Measurements from ENCODE around the gene MKKS.

MKKS gene

GRCh38 chr20:10433623-10434466 is at the start of gene MKKS:
TSS of gene MKKS (minus strand) at chr20:10434222. CDS start at chr20:10413514, 20,708 bp downstream.
- H3K4me3 ChIP-seq (ENCODE audit: low read depth, low read length) = peak within 1 kb of the TSS; percentile 87

- no peak overlapping the region for H3K4me3 ChIP-seq (ENCODE audit: low read depth, low read length)
Measured at GRCh38 chr20:10483691-10484090, 49.7 kb upstream of the MKKS start.

DNA sequence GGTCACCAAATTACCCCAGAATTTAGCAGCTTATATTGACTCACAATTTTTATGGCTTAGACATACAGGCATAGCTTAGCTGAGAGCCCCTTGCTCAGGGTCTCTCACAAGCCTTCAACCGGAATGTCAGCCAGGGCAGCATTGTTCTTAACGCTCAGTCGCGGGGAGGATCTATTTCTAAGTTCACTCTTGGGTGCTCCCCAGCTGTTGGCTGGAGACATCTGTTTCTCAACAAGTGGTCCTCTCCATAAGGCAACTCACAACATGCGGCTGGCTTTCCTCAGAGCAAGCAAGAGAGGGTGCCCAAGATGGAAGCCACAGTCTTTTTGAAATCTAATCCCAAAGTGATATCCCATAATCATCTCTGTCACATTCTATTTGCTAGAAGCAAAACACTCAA is 47.7 kb upstream of the MKKS start:
- no peak overlapping the region for H3K4me3 ChIP-seq (ENCODE audit: low read depth, low read length)

DNA sequence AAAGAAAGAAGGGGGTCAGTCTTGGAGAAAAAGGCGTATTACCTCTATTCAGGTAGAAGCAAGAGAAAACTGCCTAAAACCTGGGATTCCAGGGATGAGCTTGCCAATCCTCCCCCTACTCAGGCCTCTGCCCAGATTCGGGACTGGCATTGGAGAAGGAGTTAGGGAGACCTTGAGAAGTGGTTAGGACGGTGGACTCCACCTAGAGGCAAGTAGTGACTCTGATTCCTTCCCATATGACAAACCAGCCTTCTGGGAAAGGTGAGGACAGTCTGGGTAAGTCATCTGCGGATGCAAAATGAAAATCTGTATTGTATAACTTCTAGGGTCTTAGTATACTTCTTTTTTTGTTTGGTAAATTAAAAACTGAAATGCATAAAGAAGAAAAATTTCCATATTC is 44.9 kb upstream of the MKKS start:
- no peak overlapping the region for H3K4me3 ChIP-seq (ENCODE audit: low read depth, low read length)

- H3K4me3 ChIP-seq (ENCODE audit: low read depth, low read length) = no peak overlapping the region
Measured at GRCh38 chr20:10478205-10478604, 44.2 kb upstream of the MKKS start.

DNA sequence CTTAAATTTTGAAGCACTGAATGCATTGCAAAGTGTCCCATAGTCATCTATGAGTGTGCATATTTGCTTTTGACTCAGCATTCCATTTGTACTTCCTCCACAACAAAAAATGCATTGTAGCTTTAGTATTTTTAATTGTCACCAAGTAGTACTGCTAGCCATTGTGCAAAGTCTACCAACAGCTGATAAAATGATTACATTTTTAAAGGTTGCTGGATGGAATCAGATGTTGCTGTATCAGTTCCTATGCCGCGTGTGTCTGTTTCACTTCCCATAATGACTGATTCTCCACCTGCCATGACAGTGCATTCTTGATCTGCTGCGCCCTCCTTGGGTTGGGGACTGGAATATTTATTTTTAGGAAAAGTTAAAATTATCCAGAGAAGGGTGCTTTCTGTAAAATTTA is 42.3 kb upstream of the MKKS start:
- H3K4me3 ChIP-seq (ENCODE audit: low read depth, low read length) = no peak overlapping the region

- no peak overlapping the region for H3K4me3 ChIP-seq (ENCODE audit: low read depth, low read length)
Measured at GRCh38 chr20:10475225-10475624, 41.2 kb upstream of the MKKS start.

DNA sequence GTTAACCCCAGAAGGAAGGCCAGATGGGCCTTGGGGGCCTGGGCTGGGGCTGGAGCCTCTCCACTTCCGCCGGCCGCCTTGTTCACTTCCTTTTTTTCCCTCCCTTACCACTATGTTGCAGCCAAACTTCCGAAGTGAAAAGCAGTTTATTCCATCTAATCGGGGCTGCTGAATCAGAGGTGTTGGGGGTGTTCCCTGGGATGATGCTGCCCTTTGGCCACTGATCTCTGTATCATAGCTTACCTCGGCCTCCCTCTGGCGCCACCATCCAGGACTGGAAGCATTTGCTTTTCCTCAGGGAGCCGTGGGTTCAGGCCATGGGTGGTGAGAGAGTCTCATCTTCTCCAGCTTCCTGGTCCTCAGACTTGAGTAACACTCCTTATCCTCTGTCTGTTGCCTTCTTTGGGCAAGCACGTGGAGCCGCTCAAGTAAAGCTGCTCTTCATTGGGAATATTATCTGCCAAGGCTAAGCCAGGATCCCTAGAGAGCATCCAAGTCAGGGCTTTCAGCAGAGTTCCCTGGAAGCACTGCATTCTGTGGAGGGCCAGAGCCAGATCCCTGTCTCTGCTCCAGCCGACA is 40.7 kb upstream of the MKKS start:
- H3K4me3 ChIP-seq (ENCODE audit: low read depth, low read length) = no peak overlapping the region

GRCh38 chr20:10472871-10473270 is 38.8 kb upstream of the MKKS start:
- no peak overlapping the region for H3K4me3 ChIP-seq (ENCODE audit: low read depth, low read length)

DNA sequence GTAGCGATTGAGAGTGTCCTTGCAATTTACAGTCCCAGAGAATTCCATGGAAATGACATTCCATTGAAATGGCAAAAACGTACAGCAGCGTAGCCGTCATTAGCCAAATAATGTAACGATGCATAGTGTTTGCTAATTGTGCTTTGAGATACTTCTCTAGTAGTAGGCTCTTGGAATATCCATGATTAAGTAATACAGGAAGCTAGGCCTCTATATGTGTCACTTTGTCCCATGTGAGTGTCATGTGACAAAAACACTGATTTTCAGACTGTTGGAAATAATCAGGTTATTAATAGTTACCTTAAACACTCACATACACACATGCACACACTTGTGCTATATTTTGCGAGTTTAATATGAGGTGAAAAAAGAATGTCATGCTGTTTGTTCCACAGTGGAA is 36.3 kb upstream of the MKKS start:
- H3K4me3 ChIP-seq (ENCODE audit: low read depth, low read length) = no peak overlapping the region

DNA sequence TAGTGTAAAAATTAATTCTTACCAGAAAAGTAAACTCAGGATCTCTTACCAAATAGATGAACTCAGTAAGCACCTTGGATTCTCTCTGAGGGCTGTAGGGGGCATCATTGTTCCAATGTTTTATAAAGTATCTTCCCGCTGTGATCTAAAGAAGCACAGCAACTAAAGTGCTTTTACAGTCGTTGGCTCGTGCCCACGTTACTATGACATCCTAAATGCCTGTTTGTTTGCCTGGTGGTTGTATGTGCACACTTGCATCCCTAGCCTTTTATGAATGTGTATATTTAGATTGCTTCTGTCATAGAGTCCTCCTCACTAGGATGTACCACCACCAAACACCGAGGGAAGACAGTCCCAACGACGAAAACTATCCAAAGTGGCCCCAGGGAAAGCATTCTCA is 35.6 kb upstream of the MKKS start:
- no peak overlapping the region for H3K4me3 ChIP-seq (ENCODE audit: low read depth, low read length)

DNA sequence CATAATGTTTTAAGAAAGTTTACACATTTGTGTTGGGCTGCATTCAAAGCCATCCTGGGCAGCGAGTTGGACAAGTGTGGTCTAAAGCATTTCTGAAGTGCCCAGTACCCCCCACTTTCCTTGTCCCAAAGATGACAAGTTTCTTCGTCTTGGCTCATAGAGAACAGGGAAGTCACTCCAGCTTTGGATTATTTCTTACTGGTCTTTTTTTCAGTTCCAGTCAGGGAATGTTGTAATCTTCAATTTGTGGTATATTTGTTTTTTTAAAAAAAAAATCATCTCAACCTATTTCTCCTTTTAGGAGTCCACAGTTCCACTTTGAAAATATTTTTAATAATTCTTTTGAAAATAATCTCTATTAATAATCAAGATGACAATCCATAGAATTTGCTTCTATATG is 35.0 kb upstream of the MKKS start:
- H3K4me3 ChIP-seq (ENCODE audit: low read depth, low read length) = no peak overlapping the region

DNA sequence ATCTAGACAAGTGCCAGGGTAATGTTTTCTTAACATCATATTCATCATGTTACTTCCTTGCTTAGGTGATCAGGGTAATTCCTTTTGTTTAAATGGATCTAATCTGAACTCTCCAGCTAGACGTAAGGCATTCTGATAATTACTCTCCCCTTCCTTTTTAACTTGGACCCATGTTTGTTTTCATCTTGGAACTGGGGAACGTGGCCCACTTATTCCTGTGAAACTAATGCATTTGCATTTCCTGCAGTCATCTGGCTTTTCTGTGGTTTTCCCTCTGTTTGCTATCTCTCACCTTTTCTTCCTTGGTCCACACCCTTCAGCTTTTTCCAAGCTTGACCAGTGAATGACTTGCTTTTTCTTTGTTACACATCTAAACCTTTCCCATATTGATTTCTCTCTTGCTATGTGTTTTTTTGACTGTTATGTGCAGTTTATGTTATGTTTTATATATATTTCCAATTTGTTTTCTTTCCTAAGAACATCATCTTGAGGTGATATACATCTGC is 34.4 kb upstream of the MKKS start:
- H3K4me3 ChIP-seq (ENCODE audit: low read depth, low read length) = no peak overlapping the region

DNA sequence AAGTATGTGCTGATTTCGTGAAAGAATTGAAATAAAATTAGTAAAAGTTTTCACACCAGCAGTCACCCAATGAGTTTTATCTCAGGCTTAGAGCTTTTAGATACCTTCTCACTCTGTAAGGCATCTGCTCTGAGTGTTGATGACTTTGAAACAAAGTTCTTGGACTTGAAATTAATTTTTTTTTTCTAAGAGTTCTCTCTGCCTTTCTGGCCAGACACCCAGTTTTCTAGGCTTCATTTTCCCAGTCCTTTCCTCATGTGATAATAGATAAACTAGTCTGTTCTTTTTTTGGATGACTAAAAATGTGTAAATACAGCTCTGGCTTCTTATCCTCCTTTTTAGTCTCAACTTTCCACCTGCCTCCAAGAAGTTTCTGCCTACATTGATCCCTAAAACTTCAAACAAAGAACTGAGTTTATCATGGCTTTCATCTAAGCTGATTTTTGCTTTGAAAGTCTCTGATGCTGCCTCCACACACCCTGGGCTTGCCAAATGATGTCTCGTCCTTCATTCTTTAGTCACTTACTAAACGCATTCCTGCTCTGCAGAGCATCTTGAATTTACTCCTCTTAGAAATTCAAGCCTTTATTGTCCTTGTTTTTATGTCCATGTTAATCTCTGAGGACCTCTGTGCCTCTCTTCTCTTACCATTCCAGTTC is 33.8 kb upstream of the MKKS start:
- no peak overlapping the region for H3K4me3 ChIP-seq (ENCODE audit: low read depth, low read length)

GRCh38 chr20:10466855-10467254 is 32.8 kb upstream of the MKKS start:
- no peak overlapping the region for H3K4me3 ChIP-seq (ENCODE audit: low read depth, low read length)

- no peak overlapping the region for H3K4me3 ChIP-seq (ENCODE audit: low read depth, low read length)
Measured at GRCh38 chr20:10466325-10466724, 32.3 kb upstream of the MKKS start.

GRCh38 chr20:10465135-10465534 is 31.1 kb upstream of the MKKS start:
- no peak overlapping the region for H3K4me3 ChIP-seq (ENCODE audit: low read depth, low read length)

DNA sequence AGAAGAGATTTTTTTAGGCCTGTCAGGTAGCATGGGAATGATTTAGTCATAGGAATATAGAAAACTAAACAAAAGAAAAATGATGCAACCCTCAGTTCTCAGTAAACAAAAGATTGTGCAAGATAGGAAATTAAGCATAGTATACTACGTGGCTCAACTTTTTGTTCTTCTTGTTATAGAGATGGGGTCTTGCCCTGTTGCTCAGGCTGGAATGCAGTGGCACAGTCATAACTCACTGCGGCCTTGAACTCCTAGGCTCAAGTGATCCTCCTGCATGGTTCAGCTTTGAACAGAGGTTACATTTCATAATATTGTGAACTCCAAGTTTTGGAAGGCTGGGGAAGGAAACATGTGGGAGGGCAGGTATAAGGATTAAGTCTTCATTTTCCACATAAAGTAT is 29.6 kb upstream of the MKKS start:
- no peak overlapping the region for H3K4me3 ChIP-seq (ENCODE audit: low read depth, low read length)

DNA sequence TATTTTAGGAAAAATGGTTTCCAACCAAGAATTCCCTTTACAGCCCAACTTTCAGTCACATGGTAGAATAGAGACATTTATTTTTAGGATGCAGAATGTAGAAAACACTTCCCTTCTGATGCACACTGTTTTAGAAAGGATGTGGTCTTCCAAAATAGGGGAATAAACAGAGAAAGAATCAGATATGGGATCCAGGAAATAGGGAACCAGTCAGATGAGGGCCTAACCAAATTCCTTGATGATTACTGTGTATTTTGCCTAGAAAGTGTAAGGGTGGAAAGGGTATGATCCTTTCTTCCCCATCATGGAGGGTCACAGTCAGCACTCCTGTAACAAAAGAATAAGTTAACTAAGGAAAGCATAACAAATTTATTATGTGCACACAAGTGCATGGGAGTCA is 28.5 kb upstream of the MKKS start:
- no peak overlapping the region for H3K4me3 ChIP-seq (ENCODE audit: low read depth, low read length)

- H3K4me3 ChIP-seq (ENCODE audit: low read depth, low read length) = no peak overlapping the region
Measured at GRCh38 chr20:10461495-10461894, 27.5 kb upstream of the MKKS start.

GRCh38 chr20:10454151-10454750 is 20.2 kb upstream of the MKKS start:
- H3K4me3 ChIP-seq (ENCODE audit: low read depth, low read length) = no peak overlapping the region

DNA sequence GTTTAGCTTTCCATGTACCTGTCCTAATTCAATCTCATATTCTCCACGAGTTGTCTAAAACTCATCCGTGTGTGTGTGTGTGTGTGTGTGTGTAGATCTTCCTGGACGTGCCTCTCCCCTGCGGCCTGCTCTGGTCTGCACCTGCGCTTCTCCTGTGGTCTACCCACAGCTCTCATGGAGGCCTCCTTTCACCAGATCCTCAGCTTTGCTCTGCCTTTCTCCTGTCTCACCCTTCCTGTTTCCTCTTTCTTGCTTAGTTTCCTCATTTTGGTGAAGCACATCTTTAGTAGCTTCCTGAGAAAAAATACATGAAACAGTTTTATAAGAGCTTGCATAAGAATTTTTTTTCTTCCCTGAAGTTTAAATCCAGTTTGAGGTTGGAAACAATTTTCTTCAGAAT is 19.2 kb upstream of the MKKS start:
- H3K4me3 ChIP-seq (ENCODE audit: low read depth, low read length) = no peak overlapping the region
